SK-N-MC (cell line): Measurements from ENCODE around the gene SLC9C1.

ENCODE experiments used
- DNase-seq: peaks from one replicate; pipeline ENCODE4 v3.0.0-alpha.2; 2011; ENCODE audit warnings: low read depth, low spot score
- H3K27ac ChIP-seq: fragments of 200-600 bp; sonication (generic); 2 replicates; pipeline ENCODE4 v1.5.1; 2016; ENCODE audit warnings: mixed run types
- H3K36me3 ChIP-seq: fragments of 200-600 bp; sonication (generic); 2 replicates; pipeline ENCODE4 v1.6.1; 2017; ENCODE audit warnings: antibody characterized with exemption, low read length, mixed read lengths; ENCODE audit not compliant: insufficient read depth
- H3K4me3 ChIP-seq: fragments of 200-600 bp; sonication (generic); 2 replicates; pipeline ENCODE4 v1.5.1; 2016
- H3K9ac ChIP-seq: fragments of 200-600 bp; sonication (generic); 2 replicates; pipeline ENCODE4 v1.8.0; 2017; ENCODE audit warnings: mixed run types, mixed read lengths; ENCODE audit not compliant: insufficient read length
- H3K9me3 ChIP-seq: fragments of 200-600 bp; sonication (generic); 2 replicates; pipeline ENCODE4 v1.6.1; 2017; ENCODE audit warnings: low read depth, mild to moderate bottlenecking, antibody characterized with exemption, low read length, moderate library complexity, mixed read lengths
- EZH2 ChIP-seq: fragments of 200-600 bp; sonication (generic); IDR thresholded peaks from one replicate; pipeline ENCODE4 v1.6.1; 2017; ENCODE audit warnings: antibody characterized with exemption
- FOXP2 ChIP-seq: optimal IDR thresholded peaks from 2 replicates; pipeline ENCODE3; 2011; ENCODE audit warnings: mild to moderate bottlenecking, moderate library complexity; ENCODE audit not compliant: insufficient read depth; ENCODE audit errors: extremely low read length, control extremely low read depth
- POLR2AphosphoS5 ChIP-seq: IDR thresholded peaks from 2 replicates; pipeline ENCODE4 v1.6.1; 2012; ENCODE audit warnings: mild to moderate bottlenecking, low read depth, low read length, borderline replicate concordance

Gene SLC9C1

DNA sequence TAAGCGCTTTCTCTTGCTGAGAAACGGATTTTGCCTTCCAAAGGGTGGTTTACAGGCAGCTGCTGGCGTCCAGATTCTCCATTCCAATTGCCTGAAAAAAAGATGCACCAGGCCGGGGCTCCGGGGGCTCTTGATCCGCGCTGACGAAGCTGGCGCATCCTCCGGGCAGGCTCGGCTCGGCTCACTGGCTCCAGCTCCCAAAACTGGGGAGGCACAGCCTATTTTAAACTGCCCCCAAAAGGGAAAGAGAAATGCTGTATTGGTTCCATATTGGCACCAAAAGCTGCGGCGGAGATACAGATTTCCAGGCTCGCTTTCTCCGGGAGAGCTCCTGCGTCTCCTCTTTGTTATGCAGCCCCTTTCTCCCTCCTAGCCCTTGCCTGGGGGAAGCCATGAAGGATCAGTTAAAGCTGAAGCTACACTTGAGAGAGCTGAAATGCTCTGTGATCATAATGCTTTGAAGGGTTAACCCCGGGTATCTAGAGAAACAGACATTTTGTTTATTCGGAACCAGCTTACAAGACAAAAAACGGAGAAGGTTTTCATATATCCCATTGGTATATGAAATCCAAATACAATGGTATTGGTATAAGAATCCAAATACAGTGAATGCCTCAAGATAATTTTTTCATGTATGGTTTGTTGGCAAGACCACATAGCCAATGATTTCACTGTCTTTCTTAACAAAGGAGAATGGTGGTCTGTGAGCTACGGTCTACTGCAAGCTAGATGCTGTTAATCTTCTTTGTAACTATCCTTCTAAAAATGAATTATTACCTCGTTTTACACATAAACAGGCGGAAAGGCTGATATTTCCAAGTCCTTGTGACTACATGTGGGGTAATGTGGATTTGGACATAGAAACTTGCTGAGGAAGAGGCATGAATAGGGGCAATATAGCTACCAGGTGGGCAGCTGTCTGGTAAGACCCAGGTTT, 39.6 kb upstream of the SLC9C1 start:
- H3K4me3 ChIP-seq, result peak overlapping the region; percentile 56
- no peak overlapping the region for H3K9ac ChIP-seq
- H3K9me3 ChIP-seq, result no peaks in the 10 kb centered on the region
- no peak overlapping the region for H3K27ac ChIP-seq
- no peaks in the 10 kb centered on the region for H3K36me3 ChIP-seq
- DNase-seq, result no peak
- no peak for TF ChIP-seq POLR2AphosphoS5
- TF ChIP-seq FOXP2, result no peak
- TF ChIP-seq EZH2, result no peak

DNA sequence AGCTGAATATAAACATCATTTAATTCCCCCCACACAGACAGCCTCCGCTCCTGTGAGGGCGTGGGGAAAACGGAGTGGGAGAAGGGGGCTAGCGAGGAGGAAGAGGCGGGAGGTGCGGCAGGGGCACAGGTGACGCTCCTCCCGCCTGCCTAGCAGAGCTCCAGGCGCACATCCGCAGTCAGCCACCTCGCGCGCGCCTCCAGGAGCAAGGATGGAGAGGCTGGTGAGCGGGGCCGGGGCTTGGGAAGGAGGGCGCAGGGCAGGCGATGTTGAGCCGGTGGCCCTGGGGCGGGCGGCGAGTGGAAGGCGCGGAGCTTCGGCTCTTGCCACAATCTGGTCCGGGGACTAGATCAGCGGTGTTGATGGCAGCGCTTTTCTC, 39.0 kb upstream of the SLC9C1 start, which contains the start of gene CD200:
Gene CD200, plus strand, starts transcription at position 155 of the 379 bp plus-strand sequence. Its CDS starts 57 bp downstream, at position 212.
- no peaks in the 10 kb centered on the region for H3K36me3 ChIP-seq
- no peak within 1 kb of the TSS for H3K27ac ChIP-seq
- no peaks in the 10 kb centered on the region for H3K9me3 ChIP-seq
- no peak within 1 kb of the TSS for H3K9ac ChIP-seq
- TF ChIP-seq POLR2AphosphoS5 (no peak), EZH2 (no peak), FOXP2 (no peak)
- peak within 1 kb of the TSS; percentile 56 for H3K4me3 ChIP-seq
- DNase-seq, result no peak

GRCh38 chr3:112331851-112332250, 37.8 kb upstream of the SLC9C1 start:
- H3K4me3 ChIP-seq, result no peak overlapping the region
- TF ChIP-seq FOXP2, result no peak
- TF ChIP-seq EZH2, result no peak
- no peak for TF ChIP-seq POLR2AphosphoS5
- no peak overlapping the region for H3K27ac ChIP-seq
- no peak overlapping the region for H3K9ac ChIP-seq
- no peaks in the 10 kb centered on the region for H3K9me3 ChIP-seq
- no peaks in the 10 kb centered on the region for H3K36me3 ChIP-seq
- DNase-seq, result no peak

DNA sequence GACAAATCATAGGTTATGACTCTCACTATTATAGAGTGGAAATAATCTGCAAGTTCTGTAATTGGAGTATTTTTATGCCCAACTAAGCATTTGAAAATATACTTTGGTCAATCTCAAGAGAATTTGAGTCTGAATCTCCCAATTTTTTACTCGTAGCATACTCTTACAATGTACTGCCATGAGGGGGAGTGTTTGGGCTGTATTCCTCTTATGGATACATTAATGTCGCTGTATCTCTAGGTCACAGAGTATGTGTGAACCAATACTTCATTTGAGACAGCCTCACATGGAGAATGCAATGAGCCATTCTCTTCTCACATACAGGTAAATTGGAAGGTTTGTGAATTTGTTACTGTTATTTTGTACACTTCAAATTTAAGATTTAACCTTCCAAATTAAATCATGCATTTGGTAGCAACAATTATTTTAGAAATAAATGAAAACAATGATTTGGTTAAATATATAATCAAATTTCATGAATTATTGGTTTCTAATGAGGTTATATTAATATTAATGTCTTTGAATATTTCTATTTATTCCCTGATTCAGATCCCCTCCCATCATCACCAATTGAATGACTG, 33.4 kb upstream of the SLC9C1 start:
- DNase-seq, result no peak
- H3K9ac ChIP-seq, result no peak overlapping the region
- no peaks in the 10 kb centered on the region for H3K9me3 ChIP-seq
- H3K4me3 ChIP-seq, result no peak overlapping the region
- H3K36me3 ChIP-seq, result no peaks in the 10 kb centered on the region
- no peak overlapping the region for H3K27ac ChIP-seq
- no peak for TF ChIP-seq POLR2AphosphoS5
- TF ChIP-seq FOXP2, result no peak

GRCh38 chr3:112321867-112322652, 28.0 kb upstream of the SLC9C1 start:
- H3K9ac ChIP-seq, result no peak overlapping the region
- DNase-seq, result no peak
- TF ChIP-seq FOXP2 (no peak), EZH2 (no peak), POLR2AphosphoS5 (no peak)
- H3K4me3 ChIP-seq, result no peak overlapping the region
- H3K27ac ChIP-seq, result no peak overlapping the region
- no peaks in the 10 kb centered on the region for H3K9me3 ChIP-seq
- no peaks in the 10 kb centered on the region for H3K36me3 ChIP-seq

DNA sequence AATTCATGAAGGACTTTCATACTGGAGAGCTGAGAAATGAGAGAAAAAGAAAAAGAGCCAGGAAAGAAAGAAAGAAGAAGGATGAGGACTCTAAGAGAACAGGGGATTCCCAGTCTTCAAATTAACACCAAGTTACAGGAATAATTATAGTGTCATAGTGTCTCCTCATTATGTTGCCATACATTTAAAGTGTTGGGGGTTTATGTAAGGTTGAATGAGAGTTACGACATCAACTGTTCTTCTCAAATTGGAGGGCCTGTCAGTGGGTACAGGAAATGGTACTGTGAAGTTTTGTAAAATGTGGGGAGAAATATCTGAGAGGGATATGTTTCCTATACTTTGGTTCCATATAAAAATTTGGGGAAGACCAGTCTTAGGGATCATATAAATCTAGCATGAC, 26.7 kb upstream of the SLC9C1 start:
- Histone ChIP-seq H3K36me3 (no peaks in the 10 kb centered on the region), H3K4me3 (no peak overlapping the region), H3K9me3 (no peaks in the 10 kb centered on the region), H3K27ac (no peak overlapping the region), H3K9ac (no peak overlapping the region)
- no peak for TF ChIP-seq POLR2AphosphoS5
- no peak for TF ChIP-seq FOXP2
- no peak for TF ChIP-seq EZH2
- no peak for DNase-seq

DNA sequence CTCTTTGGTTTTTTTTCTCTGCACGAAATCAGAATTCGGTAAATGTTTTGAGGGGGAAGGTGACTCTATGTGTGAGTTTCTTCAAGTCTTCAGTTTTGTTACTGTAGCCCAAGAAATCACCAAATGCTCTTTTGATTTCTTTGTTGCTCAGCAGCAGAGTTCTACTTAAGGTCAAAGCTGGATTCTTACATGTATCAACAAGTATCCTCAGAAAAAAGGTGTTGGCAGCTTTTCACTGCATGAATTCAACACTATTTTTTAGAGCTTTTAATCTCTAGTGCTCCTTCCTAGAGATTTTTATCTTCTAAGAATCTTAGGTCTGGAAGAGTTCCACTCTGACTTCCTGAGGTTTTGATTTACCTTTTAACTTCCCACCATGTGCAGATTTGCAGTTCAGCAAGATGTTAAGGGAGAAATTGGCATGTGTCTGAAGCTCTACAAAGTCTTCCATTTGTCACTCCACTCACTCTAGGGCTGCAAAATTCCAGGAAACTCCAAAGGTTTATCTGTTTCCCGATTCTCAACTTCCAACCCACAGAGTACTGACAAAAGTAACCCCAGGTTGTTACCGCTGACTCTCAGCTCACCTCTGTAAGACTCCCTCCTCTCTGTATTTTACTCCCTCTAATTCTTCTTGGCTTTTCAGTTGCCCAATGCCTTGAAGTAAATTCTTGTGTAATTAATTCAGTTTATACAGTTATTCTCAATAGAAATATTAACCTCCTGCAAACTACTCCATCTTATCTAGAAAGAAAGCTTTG, 25.7 kb upstream of the SLC9C1 start:
- Histone ChIP-seq H3K9ac (no peak overlapping the region), H3K4me3 (no peak overlapping the region), H3K27ac (no peak overlapping the region), H3K9me3 (no peaks in the 10 kb centered on the region), H3K36me3 (no peaks in the 10 kb centered on the region)
- no peak for DNase-seq
- no peak for TF ChIP-seq EZH2
- no peak for TF ChIP-seq POLR2AphosphoS5
- TF ChIP-seq FOXP2, result no peak
